Fibroblast of lung (primary cell): ENCODE measurements around the gene CRAMP1. TPM values are rescaled to one million over a fixed set of nuclear protein-coding genes. Genes with fewer than 3 reads are reported as not detected.

Experiments
- DNase-seq, 2 donors: peaks; one replicate each; pipeline versions ENCODE4 v3.0.0 to v3.0.0-alpha.2; 2010; ENCODE audit warnings: low read depth in 2 of 2
- H2AFZ ChIP-seq: 2 replicates; pipeline ENCODE4 v1.5.1; 2012; ENCODE audit warnings: low read length, control low read depth, inconsistent platforms
- H3K27ac ChIP-seq: 2 replicates; pipeline ENCODE4 v1.5.1; 2011; ENCODE audit warnings: low read length, control low read depth; ENCODE audit not compliant: insufficient read depth
- H3K27me3 ChIP-seq: 2 replicates; pipeline ENCODE4 v1.5.1; 2011; ENCODE audit warnings: mild to moderate bottlenecking, low read length; ENCODE audit not compliant: control insufficient read depth, insufficient read depth
- H3K36me3 ChIP-seq: 2 replicates; pipeline ENCODE4 v1.5.1; 2011; ENCODE audit warnings: low read length; ENCODE audit not compliant: control insufficient read depth, insufficient read depth
- H3K4me1 ChIP-seq: 2 replicates; pipeline ENCODE4 v1.5.1; 2011; ENCODE audit warnings: low read length; ENCODE audit not compliant: control insufficient read depth, insufficient read depth; ENCODE audit errors: extremely low read depth
- H3K4me2 ChIP-seq: 2 replicates; pipeline ENCODE4 v1.5.1; 2011; ENCODE audit warnings: low read length, control low read depth; ENCODE audit not compliant: insufficient read depth; ENCODE audit errors: extremely low read depth
- H3K4me3 ChIP-seq, 4 experiments: fragments of 200-600 bp in 1 of 4; sonication (generic) in 1 of 4; replicated peaks in 1 of 4; 2 replicates each; pipeline ENCODE4 v1.5.1; 2011 to 2016; ENCODE audit warnings: low read length in 4 of 4, low read depth in 3 of 4, mild to moderate bottlenecking in 3 of 4, control low read depth in 2 of 4, inconsistent platforms in 1 of 4, mixed read lengths in 1 of 4; ENCODE audit not compliant: insufficient read depth in 1 of 4; ENCODE audit errors: control extremely low read depth in 1 of 4
- H3K79me2 ChIP-seq: 2 replicates; pipeline ENCODE4 v1.5.1; 2012; ENCODE audit warnings: mild to moderate bottlenecking, low read length, inconsistent platforms; ENCODE audit not compliant: control insufficient read depth, insufficient read depth
- H3K9ac ChIP-seq: 2 replicates; pipeline ENCODE4 v1.5.1; 2011; ENCODE audit warnings: mild to moderate bottlenecking, low read length, control low read depth; ENCODE audit not compliant: insufficient read depth
- H3K9me3 ChIP-seq: 2 replicates; pipeline ENCODE4 v1.5.1; 2012; ENCODE audit warnings: low read depth, low read length; ENCODE audit not compliant: control insufficient read depth, insufficient read depth
- H4K20me1 ChIP-seq: 2 replicates; pipeline ENCODE4 v1.5.1; 2011; ENCODE audit warnings: low read length; ENCODE audit not compliant: control insufficient read depth, insufficient read depth; ENCODE audit errors: extremely low read depth
- EZH2 ChIP-seq: IDR thresholded peaks from 2 replicates; pipeline ENCODE4 v1.5.1; 2012; ENCODE audit warnings: low read length, control low read depth, mild to moderate bottlenecking; ENCODE audit errors: missing control alignments
- polyA plus RNA-seq, 2 donors: library from polyadenylated mRNA; depleted of rRNA in 1 of 2; stranded (reverse) in 1 of 2; unstranded in 1 of 2; fragments of >200 nt; gene quantifications; 2 replicates each; pipeline ENCODE4 v1.2.1, GENCODE V29; 2011 to 2012; ENCODE audit warnings: missing spikeins in 1 of 2
- total RNA-seq: library from RNA; depleted of rRNA; stranded (reverse); fragments of >200 nt; gene quantifications from 2 replicates; pipeline ENCODE4 v1.2.1, GENCODE V29; 2014
- TF ChIP-seq, protein P1 (sequence below), 2 donors: IDR thresholded peaks in 1 of 2; conservative IDR thresholded peaks in 1 of 2; 1 replicate in 1 of 2; 2 replicates in 1 of 2; pipeline ENCODE4 v1.5.1; 2011 to 2012; ENCODE audit warnings: low read length in 2 of 2, control low read depth in 1 of 2, inconsistent platforms in 1 of 2, low read depth in 1 of 2, mild to moderate bottlenecking in 1 of 2

Gene CRAMP1
- total and polyA plus RNA-seq, 2 donors (not counting 1 experiment from before 2014, with no cell fraction given): 6.2 to 7.8 TPM

DNA sequence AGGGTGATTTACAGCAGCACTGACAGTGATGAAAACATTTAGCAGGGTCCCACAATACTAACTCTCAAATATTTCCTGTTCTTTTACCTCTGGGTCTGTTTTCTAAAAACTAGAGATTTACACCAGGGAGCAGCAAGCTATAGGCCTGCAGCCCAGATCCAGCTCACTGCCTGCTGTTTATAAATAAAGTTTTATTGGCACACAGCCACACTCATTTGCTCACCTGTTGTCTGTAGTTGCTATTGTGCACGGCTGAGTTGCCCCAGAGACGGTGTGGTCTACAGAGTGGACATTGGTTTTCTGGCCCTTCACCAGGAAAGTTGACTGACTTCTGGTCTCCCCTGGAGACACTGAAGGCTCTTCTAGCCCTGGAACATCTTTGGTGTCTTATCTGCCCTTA lies 49.7 kb downstream of the CRAMP1 start:
- Histone ChIP-seq H2AFZ (no peak overlapping the region), H3K9ac (no peak overlapping the region), H3K27ac (no peak overlapping the region), H3K9me3 (no peaks in the 10 kb centered on the region), H3K4me2 (no peak overlapping the region), H3K27me3 (no peaks in the 10 kb centered on the region), H3K4me1 (no peaks in the 10 kb centered on the region), H3K4me3 (no peak overlapping the region), H3K79me2 (no peaks in the 10 kb centered on the region), H4K20me1 (no peaks in the 10 kb centered on the region), H3K36me3 (peaks cover 34% of the 10 kb centered on the region)
- TF ChIP-seq, protein P1, sequence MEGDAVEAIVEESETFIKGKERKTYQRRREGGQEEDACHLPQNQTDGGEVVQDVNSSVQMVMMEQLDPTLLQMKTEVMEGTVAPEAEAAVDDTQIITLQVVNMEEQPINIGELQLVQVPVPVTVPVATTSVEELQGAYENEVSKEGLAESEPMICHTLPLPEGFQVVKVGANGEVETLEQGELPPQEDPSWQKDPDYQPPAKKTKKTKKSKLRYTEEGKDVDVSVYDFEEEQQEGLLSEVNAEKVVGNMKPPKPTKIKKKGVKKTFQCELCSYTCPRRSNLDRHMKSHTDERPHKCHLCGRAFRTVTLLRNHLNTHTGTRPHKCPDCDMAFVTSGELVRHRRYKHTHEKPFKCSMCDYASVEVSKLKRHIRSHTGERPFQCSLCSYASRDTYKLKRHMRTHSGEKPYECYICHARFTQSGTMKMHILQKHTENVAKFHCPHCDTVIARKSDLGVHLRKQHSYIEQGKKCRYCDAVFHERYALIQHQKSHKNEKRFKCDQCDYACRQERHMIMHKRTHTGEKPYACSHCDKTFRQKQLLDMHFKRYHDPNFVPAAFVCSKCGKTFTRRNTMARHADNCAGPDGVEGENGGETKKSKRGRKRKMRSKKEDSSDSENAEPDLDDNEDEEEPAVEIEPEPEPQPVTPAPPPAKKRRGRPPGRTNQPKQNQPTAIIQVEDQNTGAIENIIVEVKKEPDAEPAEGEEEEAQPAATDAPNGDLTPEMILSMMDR (conservative IDR thresholded peaks at IDR 0.05 in 1 of 2, IDR thresholded peaks at IDR 0.05 in 1 of 2; ENCODE audit: low read depth in 1 of 2, low read length in 2 of 2): no peak
- no peak for TF ChIP-seq EZH2
- DNase-seq: no peak

DNA sequence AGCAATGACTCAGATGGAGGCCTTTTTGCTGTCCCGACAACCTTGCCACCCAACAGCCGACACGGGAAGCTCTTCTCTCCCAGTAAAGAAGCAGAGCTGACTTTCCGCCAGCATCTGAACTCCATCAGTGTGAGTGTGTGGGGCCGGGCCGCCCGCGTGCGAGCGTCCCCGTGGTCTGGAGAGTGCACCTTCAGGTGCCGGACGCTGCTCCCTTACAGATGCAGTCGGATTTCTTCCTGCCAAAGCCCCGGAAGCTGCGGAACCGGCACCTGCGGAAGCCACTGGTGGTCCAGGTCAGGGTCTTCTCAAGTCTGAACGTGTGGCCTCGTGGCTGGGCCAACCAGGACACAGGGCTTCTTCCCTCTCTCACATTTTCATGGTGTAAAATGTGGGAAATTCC lies 50.4 kb downstream of the CRAMP1 start:
- DNase-seq: no peak
- Histone ChIP-seq H3K4me2 (no peak overlapping the region), H3K9me3 (no peaks in the 10 kb centered on the region), H3K27ac (no peak overlapping the region), H3K4me3 (no peak overlapping the region), H2AFZ (no peak overlapping the region), H3K9ac (no peak overlapping the region), H4K20me1 (no peaks in the 10 kb centered on the region), H3K36me3 (peaks cover 34% of the 10 kb centered on the region), H3K4me1 (no peaks in the 10 kb centered on the region), H3K79me2 (no peaks in the 10 kb centered on the region), H3K27me3 (no peaks in the 10 kb centered on the region)
- no peak for TF ChIP-seq EZH2
- TF ChIP-seq, protein P1 (conservative IDR thresholded peaks at IDR 0.05 in 1 of 2, IDR thresholded peaks at IDR 0.05 in 1 of 2; ENCODE audit: low read depth in 1 of 2, low read length in 2 of 2): no peak

DNA sequence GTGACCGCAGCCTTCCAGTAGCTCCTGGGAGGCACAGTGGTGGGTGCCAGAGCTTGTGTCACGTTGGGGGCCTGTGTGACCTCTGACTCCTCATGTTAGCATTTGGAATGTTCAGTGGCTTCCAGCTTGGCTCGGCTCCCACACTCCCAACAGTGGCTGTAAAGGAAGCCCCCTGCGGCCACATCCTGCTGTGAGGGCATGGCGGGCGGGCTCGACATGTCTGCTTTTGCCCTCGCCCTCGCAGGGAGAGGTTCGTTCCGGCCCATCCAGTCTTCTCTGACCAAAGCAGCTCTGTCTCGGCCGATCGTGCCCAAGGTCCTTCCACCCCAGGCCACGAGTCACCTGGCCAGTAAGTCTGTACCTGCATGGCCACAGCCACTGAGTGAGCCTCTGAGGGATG lies 53.7 kb downstream of the CRAMP1 start:
- H3K27me3 ChIP-seq: no peaks in the 10 kb centered on the region
- TF ChIP-seq EZH2: no peak
- TF ChIP-seq, protein P1 (conservative IDR thresholded peaks at IDR 0.05 in 1 of 2, IDR thresholded peaks at IDR 0.05 in 1 of 2; ENCODE audit: low read depth in 1 of 2, low read length in 2 of 2): no peak
- H3K9me3 ChIP-seq: no peaks in the 10 kb centered on the region
- no peak overlapping the region for H3K9ac ChIP-seq
- no peaks in the 10 kb centered on the region for H3K4me1 ChIP-seq
- H4K20me1 ChIP-seq: no peaks in the 10 kb centered on the region
- no peak for DNase-seq
- H3K79me2 ChIP-seq: no peaks in the 10 kb centered on the region
- H3K27ac ChIP-seq: no peak overlapping the region
- H3K4me2 ChIP-seq: no peak overlapping the region
- H3K36me3 ChIP-seq: peaks cover 49% of the 10 kb centered on the region
- H3K4me3 ChIP-seq: no peak overlapping the region
- no peak overlapping the region for H2AFZ ChIP-seq
